NK-92 (cell line): ENCODE measurements around the gene SPSB2.

Experiments
- DNase-seq: peaks from one replicate; lab custom pipeline; 2025; ENCODE audit not compliant: unreplicated experiment; lab: John Stamatoyannopoulos, UW

The SPSB2 gene

DNA sequence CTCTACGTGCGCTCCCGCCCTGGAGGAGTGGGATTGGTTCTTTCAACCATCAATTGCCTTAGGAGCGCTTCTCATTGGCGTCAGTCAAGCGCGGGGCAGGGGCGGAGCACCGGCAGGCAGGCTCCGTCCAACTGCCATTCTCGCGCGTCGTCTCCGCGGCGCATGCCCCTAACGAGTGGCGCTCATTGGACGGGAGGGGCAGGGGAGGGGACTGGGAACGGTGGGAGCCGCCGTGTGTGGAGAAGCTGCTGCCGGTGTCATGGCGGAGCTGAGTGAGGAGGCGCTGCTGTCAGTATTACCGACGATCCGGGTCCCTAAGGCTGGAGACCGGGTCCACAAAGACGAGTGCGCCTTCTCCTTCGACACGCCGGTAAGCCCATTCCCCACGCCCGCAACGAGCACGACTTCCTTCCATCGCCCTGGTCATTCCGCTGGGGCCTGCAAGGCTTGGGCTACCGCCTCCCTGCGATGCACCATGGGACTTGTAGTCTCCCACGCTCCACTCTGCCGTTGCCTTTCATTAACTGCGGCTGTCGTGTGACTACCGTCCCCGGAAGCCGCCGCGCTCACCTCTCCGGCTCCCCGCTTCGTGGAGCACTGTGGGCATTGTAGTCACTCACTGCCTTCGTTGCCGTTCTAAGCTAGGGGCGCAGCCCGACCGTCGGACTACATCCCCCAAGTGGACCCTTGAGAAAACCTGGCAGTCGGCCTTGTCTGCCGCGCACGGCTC is 21.0 kb downstream of the SPSB2 start, which contains the start of gene USP5:
Gene USP5, plus strand, starts transcription at position 230 of the 730 bp plus-strand sequence. Its CDS starts 30 bp downstream, at position 260.
- DNase-seq, result peak; percentile 83

DNA sequence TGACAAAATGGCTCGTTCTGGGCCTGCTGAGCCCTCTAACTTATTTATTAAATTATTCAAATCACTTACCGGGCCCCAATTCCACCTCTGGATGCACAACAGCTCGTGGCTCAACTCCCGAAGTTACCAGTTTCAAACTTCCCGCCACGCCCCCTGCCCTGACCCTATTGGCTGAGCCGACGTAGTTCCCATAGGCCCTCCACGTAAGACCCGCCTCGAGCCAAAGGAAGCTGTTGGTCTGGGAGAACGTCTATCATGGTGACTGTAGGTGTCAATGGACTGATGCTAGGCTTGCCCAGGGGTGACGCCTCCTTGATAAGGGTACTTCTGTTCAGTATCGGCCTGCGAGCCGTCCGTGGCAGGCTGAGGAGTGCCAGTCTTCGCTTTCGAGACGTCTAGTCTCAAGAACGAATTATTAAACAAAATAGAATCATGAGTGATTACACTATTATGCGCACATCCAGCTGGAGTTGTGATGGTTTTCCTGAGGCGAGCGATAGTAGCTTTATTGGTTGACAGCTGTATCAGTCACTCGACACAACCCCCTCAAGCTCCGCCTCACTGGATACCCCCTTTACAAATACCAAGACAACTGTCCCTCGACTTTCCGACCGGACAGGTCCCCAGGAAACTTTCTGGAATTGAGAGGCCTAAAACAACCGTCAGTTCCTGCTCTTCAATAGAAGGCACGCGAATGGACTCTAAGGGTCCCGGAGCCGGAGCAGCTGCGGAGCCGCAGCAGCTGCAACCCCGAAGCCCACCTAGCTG is 21.8 kb downstream of the SPSB2 start, which contains the start of gene CDCA3:
Gene CDCA3, minus strand, starts transcription at position 134 of the 768 bp plus-strand sequence. CDS start 334 bp downstream, outside the sequence.
- DNase-seq, result peak; percentile 41

DNA sequence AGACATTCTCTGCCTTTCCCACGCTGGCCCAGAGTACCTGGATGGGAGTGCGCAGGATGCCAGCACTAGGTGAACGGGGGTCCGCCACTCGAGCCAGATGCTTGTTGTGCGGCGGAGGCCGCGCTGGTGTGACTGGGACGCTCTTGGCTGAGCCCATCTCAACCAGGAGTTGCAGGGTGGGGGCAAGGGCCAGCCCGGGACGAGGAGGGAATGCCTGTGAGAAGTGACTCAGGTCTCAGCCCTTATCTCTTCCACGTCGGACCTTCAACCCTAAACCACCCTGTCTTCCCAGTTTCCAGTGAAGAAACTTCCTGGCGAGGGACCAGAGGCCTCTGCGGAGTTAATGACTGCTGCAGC is 22.3 kb downstream of the SPSB2 start:
- no peak for DNase-seq

DNA sequence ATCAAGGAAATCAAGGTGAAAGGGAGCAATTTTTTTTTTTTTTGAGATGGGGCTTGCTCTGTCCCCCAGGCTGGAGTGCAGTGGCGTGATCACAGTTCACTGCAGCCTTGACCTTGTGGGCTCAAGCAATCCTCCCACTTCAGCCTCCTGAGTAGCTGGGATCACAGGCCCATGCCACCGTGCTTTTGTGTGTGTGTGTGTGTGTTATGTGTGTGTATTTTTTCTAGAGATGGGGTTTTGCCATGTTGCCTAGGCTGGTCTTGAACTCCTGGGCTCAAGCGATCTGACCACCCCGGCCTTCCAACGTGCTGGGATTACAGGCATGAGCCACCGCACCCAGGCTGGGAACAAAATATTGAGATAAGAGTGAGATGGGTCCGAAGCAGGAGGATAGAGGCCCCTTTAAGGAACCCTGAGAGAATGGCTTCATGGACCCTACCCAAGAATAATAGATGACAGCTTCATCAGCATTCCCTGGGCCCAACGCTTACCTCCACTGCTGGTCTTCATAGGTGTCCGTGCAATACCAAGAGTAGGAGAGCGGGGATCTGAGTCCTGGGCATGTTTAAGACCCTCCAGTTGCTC is 23.0 kb downstream of the SPSB2 start:
- DNase-seq, result no peak

DNA sequence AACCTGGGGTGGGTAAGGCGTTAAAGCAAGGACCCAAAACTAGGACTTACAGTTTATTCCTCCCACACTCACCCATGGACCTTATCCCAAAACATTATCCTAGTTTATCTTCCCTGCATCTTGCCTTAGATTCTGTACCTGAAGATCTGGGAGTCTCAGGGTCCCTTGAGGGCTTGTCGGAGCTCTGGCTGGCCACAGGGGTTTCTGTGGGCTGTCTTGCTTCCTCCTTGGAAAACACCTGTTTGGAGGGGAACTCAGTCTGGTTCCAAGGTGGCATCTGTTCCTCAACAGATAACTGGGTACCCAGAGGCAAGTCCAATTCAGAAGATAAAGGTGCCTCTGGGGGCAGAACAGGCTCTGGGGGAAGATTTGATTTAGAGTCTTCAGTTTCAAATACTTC is 23.7 kb downstream of the SPSB2 start:
- no peak for DNase-seq

DNA sequence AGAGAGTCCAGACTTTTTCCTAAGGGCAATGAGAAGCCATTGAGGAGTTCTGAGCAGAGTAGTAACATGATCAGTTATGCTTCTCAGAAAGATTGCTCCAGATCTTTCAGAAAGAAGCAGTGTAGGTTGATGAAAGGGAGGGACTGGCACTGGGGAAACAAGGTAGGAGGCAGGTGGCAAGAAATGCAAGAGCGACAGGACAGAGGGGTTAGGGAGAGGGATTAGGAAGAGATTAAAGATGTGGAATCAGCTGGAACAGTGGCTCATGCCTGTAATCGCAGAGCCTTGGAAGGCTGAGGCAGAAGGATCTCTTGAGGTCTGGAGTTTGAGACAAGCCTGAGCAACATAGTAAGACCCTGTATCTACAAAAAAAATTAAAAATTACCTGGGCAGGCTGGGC is 25.4 kb downstream of the SPSB2 start:
- no peak for DNase-seq

DNA sequence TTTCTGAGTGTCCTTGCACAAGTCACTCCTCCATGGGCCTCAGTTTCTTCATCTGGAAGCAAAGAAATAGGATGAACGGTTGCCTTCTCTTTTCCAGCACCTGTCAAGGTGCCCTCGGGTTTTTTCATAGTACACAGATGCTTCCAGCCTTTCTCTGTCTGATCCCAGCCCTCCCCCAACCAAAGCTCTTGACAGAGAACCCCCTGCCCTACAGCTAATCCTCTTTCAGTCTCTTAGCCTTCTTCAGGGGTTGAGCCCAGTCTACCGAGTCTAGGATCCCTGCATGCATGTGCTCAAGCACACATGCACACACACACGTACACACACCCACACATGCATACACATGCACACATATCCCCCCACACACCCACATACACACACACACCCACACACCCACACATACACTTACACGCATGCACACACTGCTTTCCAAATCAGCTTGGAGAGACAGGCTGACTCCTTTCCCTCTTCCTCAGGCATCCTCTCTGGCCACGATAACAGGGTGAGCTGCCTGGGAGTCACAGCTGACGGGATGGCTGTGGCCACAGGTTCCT is 26.7 kb downstream of the SPSB2 start:
- DNase-seq, result no peak

DNA sequence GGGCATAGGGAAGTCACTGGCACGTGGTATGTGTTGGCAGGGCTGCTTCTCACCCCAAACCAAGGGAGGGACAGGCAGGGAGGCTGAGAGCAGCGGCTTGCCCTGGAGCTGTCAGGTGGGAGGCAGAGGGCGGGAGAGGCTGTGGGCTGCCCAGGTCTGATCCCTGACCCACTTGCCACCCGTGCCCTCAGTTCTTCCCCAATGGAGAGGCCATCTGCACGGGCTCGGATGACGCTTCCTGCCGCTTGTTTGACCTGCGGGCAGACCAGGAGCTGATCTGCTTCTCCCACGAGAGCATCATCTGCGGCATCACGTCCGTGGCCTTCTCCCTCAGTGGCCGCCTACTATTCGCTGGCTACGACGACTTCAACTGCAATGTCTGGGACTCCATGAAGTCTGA is 27.7 kb downstream of the SPSB2 start:
- no peak for DNase-seq

DNA sequence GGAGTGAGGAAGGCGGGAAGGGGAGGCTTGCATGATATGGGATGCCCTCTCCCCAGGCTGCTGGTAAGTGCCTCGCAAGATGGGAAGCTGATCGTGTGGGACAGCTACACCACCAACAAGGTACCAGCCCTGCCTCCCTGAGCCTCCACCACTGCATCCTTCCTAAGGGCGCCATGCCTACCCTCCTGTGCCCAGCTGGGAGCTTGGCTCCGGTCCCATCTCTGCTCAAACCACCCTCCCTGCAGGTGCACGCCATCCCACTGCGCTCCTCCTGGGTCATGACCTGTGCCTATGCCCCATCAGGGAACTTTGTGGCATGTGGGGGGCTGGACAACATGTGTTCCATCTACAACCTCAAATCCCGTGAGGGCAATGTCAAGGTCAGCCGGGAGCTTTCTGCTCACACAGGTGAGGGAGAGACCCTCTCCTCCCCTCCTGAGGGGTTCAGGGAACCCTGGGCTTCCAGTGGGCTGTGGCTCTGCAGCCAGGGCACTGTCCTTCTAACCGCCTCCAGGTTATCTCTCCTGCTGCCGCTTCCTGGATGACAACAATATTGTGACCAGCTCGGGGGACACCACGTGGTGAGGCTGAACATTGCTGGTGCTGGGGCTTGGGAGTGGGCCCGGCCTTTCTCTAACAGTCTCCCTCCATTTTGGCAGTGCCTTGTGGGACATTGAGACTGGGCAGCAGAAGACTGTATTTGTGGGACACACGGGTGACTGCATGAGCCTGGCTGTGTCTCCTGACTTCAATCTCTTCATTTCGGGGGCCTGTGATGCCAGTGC is 29.8 kb downstream of the SPSB2 start:
- no peak for DNase-seq

DNA sequence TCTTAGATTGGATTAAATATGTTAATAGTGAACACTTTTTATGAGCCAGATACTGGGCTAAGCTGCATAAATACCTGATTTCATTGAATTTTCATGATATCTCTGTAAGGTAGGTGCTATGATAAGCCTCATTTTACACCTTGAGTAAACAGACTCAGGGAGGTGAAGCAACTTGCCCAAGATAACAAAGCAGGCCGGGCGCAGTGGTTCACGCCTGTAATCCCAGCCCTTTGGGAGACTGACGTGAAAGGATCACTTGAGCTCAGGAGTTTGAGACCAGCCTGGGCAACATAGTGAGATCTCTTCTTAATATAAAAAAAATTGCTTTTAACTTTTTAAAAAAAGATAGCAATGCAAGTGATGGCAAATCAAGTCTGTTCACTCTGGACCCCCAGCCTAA is 31.0 kb downstream of the SPSB2 start:
- DNase-seq, result no peak

DNA sequence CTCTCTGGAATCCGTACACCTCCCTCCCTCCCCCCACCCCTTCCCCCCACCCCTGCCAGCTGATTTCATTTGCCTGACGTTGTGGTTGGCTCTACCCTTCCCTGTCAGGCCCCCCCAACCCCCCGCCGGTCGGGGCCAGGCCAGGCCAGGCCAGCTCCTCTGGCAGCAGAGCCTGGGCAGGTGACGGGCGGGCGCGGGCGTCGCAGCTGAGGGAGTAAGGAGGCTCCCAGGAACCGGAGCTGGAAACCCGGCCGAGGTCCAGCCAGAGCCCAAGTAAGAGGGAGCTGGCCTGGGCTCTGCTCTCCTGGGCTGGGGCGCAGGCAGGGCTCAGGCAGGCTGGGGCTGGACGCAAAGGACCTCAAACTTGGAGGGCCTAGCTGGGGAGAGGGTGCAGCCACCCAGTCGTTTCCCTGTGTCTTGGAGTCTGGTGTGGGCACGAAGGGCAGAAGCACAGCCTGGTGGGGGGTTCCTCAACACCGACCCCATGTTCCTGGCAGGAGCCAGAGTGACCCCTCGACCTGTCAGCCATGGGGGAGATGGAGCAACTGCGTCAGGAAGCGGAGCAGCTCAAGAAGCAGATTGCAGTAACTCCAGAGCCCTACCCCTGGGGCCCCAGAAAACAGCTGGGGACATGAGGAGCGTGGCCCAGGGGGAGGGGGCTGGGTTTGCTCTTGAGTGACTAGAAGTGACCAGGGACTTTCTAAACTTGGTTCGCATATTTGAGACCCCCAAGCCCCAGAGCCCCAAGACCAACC is 32.2 kb downstream of the SPSB2 start, which contains the start of gene GNB3:
Gene GNB3, plus strand, starts transcription at position 165 of the 755 bp plus-strand sequence. Its CDS starts 363 bp downstream, at position 528.
- DNase-seq, result no peak

DNA sequence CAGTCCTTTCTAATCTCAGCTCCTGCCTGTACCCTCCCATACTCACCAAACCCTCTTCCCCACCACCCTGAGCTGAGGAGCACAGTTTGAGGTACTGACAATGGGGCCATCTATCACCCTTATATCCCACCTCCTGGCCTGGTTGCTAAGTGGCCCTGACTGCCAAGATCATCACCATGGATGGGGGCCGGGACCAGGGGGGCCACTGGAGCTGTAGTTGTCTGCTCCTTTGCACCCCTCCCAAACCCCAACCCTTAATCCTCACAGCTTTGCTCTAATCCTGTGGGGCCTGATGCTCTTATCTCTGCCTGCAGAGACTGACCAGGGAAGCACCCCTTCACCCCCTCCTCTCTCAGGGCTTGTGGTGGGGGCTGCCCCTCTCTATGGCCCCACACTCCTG is 32.8 kb downstream of the SPSB2 start:
- DNase-seq, result no peak

DNA sequence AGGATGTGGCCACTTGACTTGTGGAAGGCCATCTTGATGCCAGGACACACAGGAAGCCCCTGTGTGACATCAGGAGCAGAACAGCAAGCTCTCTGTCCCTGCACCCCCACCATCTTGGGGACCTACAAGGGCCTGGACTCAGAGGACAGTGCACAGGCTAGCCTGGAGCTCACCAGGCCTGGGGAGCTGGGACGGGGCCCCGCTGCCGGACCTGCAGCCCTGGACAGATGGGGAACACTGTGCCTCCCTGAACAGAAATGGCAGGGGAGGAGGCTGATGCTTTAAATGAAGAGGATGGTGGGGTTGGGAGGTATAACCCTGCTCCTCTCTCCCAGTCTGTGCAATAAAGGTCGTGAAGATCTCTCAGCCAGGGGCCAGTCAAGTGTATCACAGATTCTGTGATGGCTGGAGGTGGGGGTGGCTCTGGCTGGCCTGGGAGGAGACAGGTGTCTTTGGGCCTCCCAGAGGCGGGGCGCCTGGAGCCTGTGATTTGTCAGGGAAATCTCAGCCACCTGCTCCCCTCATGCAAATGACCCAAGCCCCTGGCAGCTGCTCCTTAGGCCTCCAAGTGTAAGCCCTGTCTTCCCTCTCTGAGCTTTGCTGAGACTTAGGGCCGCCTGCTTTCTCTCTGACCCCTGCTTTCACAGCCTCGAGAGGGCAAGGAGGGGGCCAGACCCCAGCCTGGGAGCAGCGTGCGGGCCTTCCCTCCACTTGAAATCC is 33.5 kb downstream of the SPSB2 start:
- DNase-seq, result no peak

DNA sequence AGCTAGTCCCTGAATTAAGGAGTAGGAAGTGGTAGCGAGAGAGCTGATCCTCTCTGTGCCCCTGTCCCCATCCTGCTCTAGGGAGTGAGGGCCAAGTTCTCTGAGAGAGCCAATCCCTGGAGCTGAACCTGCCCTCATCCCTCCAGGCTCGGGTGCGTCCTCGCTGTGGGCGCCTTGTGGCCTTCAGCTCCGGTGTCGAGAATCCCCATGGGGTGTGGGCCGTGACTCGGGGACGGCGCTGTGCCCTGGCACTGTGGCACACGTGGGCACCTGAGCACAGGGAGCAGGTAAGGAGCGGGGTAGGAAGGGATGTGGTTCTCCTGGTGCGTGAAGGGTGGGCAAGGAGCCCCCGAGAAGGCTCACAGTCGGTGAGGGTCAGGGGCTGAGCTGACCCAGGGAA is 34.2 kb downstream of the SPSB2 start:
- no peak for DNase-seq

DNA sequence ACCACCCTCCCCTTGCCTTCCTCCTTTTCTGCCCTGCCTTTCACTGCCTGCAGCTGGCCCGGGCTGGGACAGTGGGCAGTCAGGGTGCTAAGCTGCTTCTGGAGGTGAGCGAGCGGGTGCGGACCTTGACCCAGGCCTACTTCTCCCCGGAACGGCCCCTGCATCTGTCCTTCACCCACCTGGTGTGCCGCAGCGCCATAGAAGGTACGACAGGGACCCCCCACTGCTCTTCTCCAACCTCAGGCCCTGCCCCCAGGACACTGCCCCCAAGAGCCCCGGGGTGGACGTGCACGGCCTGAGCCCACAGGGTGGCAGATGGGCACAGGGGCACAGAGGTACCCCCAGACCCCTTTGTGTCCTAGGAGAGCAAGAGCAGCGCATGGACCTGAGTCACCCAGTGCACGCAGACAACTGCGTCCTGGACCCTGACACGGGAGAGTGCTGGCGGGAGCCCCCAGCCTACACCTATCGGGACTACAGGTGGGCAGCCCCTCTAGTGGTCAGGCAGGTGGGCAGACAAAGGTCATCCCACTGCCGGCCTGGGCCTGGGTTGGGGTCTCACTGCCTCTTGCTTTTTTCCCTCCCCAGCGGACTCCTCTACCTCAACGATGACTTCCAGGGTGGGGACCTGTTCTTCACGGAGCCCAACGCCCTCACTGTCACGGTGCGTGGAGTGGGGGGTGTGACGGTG is 35.6 kb downstream of the SPSB2 start:
- DNase-seq, result no peak

DNA sequence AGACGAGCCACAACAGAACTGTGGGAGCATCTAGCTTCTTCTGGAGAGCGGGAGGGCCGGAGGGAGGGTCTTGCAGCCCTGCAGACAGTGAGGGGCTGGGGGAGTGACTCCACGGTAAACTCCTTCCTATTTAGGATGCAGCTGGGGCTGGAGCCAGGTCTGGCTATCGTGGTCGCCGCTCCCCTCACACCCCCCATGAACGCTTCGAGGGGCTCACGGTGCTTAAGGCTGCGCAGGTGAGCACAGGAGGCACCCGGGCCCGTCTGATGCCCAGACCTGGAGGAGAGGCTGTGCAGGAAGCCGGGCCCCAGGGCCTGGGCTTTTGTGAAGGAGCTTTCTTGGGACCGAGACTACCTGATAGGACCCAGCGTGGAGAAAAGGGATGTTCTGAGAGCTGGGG is 36.3 kb downstream of the SPSB2 start:
- no peak for DNase-seq

DNA sequence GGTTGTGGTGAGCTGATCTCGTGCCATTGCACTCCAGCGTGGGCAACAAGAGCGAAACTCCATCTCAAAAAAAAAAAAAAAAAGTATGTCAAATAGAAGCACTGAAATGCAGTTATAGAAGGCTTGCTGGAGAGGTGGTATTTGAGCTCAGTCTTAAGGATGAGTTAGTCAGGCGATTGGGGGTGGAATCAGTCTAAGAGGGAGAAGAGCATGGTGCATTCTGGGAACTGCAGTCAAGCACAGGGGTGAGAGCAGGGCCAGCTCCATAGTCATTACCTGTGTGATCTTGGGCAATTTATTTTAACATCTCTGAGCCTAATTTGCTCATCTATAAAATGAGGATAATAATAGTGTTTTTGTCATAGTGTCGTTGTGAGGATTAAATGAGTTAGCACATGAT is 38.2 kb downstream of the SPSB2 start:
- no peak for DNase-seq

DNA sequence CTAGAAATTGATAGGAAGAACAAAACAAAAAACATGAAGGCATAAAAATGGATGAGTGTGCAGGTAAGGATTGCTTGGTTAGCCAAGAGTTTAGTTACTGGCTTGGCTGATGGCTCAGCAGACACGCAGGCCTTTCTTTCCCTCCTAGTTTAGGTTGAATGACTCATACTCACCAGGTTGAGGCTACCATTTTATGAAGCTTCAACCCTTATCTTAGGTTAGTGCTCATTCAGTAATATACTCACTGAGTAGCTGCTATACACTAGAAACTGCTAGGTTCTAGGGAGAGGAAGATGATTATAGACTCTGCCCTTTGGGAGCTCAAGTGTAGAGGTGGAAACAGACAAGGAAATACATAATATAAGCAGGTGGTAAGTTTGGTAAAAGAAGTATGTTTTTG is 38.8 kb downstream of the SPSB2 start:
- no peak for DNase-seq
